HepG2 (cell line): ENCODE measurements around the gene NCOA7. TPM values are rescaled to one million over a fixed set of nuclear protein-coding genes. Genes with fewer than 3 reads are reported as not detected.

Experiments used
- DMTF1 ChIP-seq: sonication (generic); formaldehyde crosslinking; IDR thresholded peaks from 2 replicates; pipeline ENCODE4 v1.4.0; 2020; ENCODE audit warnings: mild to moderate bottlenecking, missing genetic modification reagents
- HCFC1 ChIP-seq: fragments of 150-350 bp; IDR thresholded peaks from 2 replicates; pipeline ENCODE4 v1.6.1; 2014; ENCODE audit warnings: low read depth, low read length
- HDAC6 ChIP-seq: fragments of 200-600 bp; sonication (generic); IDR thresholded peaks from 2 replicates; pipeline ENCODE4 v1.7.0; 2017; ENCODE audit warnings: mild to moderate bottlenecking, antibody characterized with exemption, low read length, low read depth
- HNRNPH1 ChIP-seq: fragments of 200-400 bp; formaldehyde crosslinking; optimal IDR thresholded peaks from 2 replicates; pipeline ENCODE3; 2017; ENCODE audit warnings: mild to moderate bottlenecking, low read depth, low read length
- MTF2 ChIP-seq: sonication (generic); formaldehyde crosslinking; IDR thresholded peaks from 2 replicates; pipeline ENCODE4 v1.5.0; 2020; ENCODE audit warnings: missing genetic modification reagents, borderline replicate concordance
- MXD3 ChIP-seq: IDR thresholded peaks from 2 replicates; pipeline ENCODE4 v1.6.1; 2016; ENCODE audit warnings: mild to moderate bottlenecking, missing biosample characterization, missing genetic modification reagents
- MXD4 ChIP-seq: IDR thresholded peaks from 2 replicates; pipeline ENCODE4 v1.6.1; 2016; ENCODE audit warnings: mild to moderate bottlenecking, missing biosample characterization, missing genetic modification reagents
- NAIF1 ChIP-seq: sonication (generic); formaldehyde crosslinking; IDR thresholded peaks from 2 replicates; pipeline ENCODE4 v1.5.0; 2020; ENCODE audit warnings: mild to moderate bottlenecking, missing genetic modification reagents, borderline replicate concordance
- NR2F6 ChIP-seq, 2 experiments: IDR thresholded peaks; 2 replicates each; pipeline ENCODE4 v1.6.1; 2016; ENCODE audit warnings: antibody characterized with exemption in 1 of 2, mild to moderate bottlenecking in 1 of 2
- PBX3 ChIP-seq: sonication (generic); formaldehyde crosslinking; IDR thresholded peaks from 2 replicates; pipeline ENCODE4 v1.8.1; 2023; ENCODE audit warnings: missing genetic modification reagents, inconsistent platforms, borderline replicate concordance
- TBP ChIP-seq: sonication (generic); formaldehyde crosslinking; IDR thresholded peaks from 2 replicates; pipeline ENCODE4 v1.5.0; 2020; ENCODE audit warnings: missing genetic modification reagents
- TCF7 ChIP-seq: sonication (generic); IDR thresholded peaks from 2 replicates; pipeline ENCODE4 v1.6.1; 2016; ENCODE audit warnings: antibody characterized with exemption, low read depth
- TEAD2 ChIP-seq: sonication (generic); formaldehyde crosslinking; IDR thresholded peaks from 2 replicates; pipeline ENCODE4 v1.9.0; 2021; ENCODE audit warnings: missing genetic modification reagents
- ZBTB34 ChIP-seq: sonication (generic); formaldehyde crosslinking; IDR thresholded peaks from 2 replicates; pipeline ENCODE4 v1.8.0; 2022; ENCODE audit warnings: mild to moderate bottlenecking, missing genetic modification reagents
- ZBTB44 ChIP-seq: sonication (generic); formaldehyde crosslinking; IDR thresholded peaks from 2 replicates; pipeline ENCODE4 v1.4.0; 2020; ENCODE audit warnings: missing genetic modification reagents
- ZNF235 ChIP-seq: sonication (generic); formaldehyde crosslinking; IDR thresholded peaks from 2 replicates; pipeline ENCODE4 v1.8.1; 2023; ENCODE audit warnings: mild to moderate bottlenecking, missing genetic modification reagents, borderline replicate concordance
- ZNF644 ChIP-seq: IDR thresholded peaks from 2 replicates; pipeline ENCODE4 v1.6.1; 2016; ENCODE audit warnings: low read depth
- ZNF777 ChIP-seq: sonication (generic); formaldehyde crosslinking; IDR thresholded peaks from 2 replicates; pipeline ENCODE4 v1.4.0; 2020; ENCODE audit warnings: missing genetic modification reagents
- ZNF784 ChIP-seq: sonication (generic); formaldehyde crosslinking; IDR thresholded peaks from 2 replicates; pipeline ENCODE4 v1.5.1; 2020; ENCODE audit warnings: missing genetic modification reagents, mild to moderate bottlenecking, borderline replicate concordance
- ZNF816 ChIP-seq: sonication (generic); formaldehyde crosslinking; IDR thresholded peaks from 2 replicates; pipeline ENCODE4 v1.8.0; 2022; ENCODE audit warnings: missing genetic modification reagents, mild to moderate bottlenecking, borderline replicate concordance
- ZSCAN31 ChIP-seq: sonication (generic); formaldehyde crosslinking; IDR thresholded peaks from 2 replicates; pipeline ENCODE4 v1.5.0; 2020; ENCODE audit warnings: low read depth, mild to moderate bottlenecking, missing genetic modification reagents
- polyA plus RNA-seq, 8 experiments: library from polyadenylated mRNA; depleted of rRNA in 3 of 8; stranded (reverse) in 7 of 8; unstranded in 1 of 8; fragments of >200 nt; fragmentation: Illumina TruSeq in 4 of 8; extraction: Trizol in 4 of 8; gene quantifications; 2 replicates each; pipeline versions ENCODE4 v1.2.1 to v1.2.3, GENCODE V29; 2011 to 2016; ENCODE audit warnings: low read depth in 4 of 8, missing spikeins in 1 of 8, mixed read lengths in 1 of 8; ENCODE audit not compliant: insufficient read depth in 1 of 8
- total RNA-seq, 5 experiments: library from RNA; depleted of rRNA; stranded (reverse); fragments of >200 nt; fragmentation: Illumina TruSeq; extraction: Trizol; gene quantifications; 2 replicates each; pipeline ENCODE4 v1.2.3, GENCODE V29; 2016; ENCODE audit warnings: low read depth in 1 of 5

Gene NCOA7
- total and polyA plus RNA-seq, 2 of the 13 experiments (the other 11 are each of a cell fraction or from before 2014, with no cell fraction given) = 13.6 to 20.8 TPM

GRCh38 chr6:125749865-125750691 lies 40.7 kb upstream of the NCOA7 start (continued):
- TF ChIP-seq ZNF777 (CRISPR knock-in tag) = peak; percentile 59
- TF ChIP-seq ZBTB34 (CRISPR knock-in tag) = no peak
- TF ChIP-seq MXD4 (CRISPR knock-in tag) = no peak
- TF ChIP-seq TBP (CRISPR knock-in tag) = no peak
- TF ChIP-seq TCF7 = no peak
- no peak; the same call in 1 of the 2 replicates for TF ChIP-seq ZSCAN31 (CRISPR knock-in tag)
- no peak for TF ChIP-seq HDAC6
- TF ChIP-seq ZNF235 = no peak
- TF ChIP-seq ZNF644 (CRISPR knock-in tag) = no peak
- TF ChIP-seq TEAD2 (CRISPR knock-in tag) = no peak
- no peak for TF ChIP-seq MTF2 (CRISPR knock-in tag)
- TF ChIP-seq HNRNPH1 = no peak
- 0 out of 2 replicates have a peak, but pooled peaks have one; percentile 21 for TF ChIP-seq MXD3 (CRISPR knock-in tag)
- no peak for TF ChIP-seq DMTF1 (CRISPR knock-in tag)
- no peak for TF ChIP-seq NR2F6 (IDR thresholded peaks at IDR 0.05)
- no peak for TF ChIP-seq NR2F6 (CRISPR knock-in tag; IDR thresholded peaks at IDR 0.05)
- no peak for TF ChIP-seq ZNF816 (CRISPR knock-in tag)
- TF ChIP-seq HCFC1 = no peak
- no peak for TF ChIP-seq ZBTB44 (CRISPR knock-in tag)
- no peak for TF ChIP-seq NAIF1 (CRISPR knock-in tag)
- TF ChIP-seq PBX3 = no peak
- no peak; the same call in 1 of the 2 replicates for TF ChIP-seq ZNF784
